ENCODE measurements around the gene SSMEM1.

SSMEM1 gene

DNA sequence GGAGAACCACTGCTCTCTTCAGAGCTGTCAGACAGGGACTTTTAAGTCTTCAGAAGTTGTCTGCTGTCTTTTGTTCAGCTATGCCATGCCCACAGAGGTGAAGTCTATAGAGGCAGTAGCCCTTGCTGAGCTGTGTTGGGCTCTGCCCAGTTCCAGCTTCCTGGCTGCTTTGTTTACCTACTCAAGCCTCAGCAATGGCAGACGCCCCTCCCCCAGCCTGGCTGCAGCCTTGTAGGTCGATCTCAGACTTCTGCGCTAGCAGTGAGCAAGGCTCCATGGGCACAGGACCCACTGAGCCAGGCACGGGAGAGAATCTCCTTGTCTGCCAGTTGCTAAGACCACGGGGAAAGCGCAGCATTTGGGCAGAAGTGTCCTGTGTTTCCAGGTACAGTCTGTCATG is 46.9 kb downstream of the SSMEM1 start:
- DNase-seq, result no peak

DNA sequence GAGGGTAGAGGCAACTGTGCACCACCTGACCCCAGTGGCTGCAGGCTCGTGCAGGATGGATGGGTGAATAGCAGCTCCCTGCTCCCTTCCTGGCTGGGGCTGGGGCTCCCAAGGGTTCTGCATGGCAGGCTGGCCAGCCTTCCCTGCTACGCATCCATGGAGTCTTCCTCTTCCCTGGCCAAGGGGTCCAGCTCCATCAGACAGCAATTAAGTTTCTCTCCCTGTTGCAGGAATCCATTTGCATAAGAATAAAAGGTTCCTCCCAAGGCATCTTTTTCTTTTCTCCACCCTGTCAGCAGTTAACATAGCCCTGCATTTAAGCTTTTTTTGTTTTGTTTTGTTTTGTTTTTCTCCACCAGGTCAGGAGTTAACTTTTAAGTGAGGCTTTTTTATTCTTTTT is 49.0 kb downstream of the SSMEM1 start:
- no peak for DNase-seq

DNA sequence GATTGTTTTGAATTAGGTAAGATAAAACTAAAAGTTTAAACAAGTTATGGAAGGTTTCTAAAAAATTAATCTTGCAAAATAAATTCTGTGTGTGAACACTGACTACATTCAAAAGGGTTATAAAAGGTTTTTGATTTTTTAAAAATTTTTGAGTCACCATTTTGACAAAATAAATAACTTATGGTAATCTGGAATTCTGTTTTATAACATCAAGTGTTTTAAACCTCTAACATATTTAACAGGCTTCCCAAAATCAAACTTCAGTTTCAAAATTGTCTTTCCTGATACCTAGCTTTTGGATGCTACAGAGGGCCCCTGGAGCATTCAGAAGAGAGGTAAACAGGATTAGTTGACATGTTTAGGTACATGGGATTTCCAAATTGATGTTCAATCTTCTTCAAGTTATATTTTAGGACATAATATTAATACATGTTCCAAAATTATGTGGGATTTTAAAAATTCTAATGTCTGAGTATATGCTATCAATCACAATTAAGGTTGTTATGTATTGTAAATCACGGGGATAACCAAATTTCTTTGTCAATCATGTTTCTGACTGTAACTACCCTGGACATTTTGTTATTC is 50.9 kb downstream of the SSMEM1 start:
- DNase-seq, result no peak

DNA sequence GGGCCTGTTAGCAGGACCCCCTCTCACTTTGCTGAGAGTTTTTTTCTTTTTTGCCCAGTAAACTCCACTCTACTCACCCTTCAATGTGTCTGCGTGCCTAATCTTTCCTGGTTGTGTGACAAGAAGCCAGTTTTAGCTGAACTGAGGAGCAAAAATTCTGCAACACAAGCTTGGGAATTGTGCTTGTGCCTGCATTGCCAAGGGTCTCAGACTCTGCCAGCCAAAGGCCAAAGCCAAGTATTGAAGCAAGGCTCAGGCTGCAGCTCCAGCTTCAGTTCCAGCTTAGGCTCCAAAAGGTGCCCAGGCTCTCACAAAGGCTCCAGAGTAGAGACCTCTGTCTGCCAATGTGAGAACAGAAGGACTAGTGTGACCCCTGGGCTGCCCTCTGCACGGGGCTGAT is 54.8 kb downstream of the SSMEM1 start:
- DNase-seq, result no peak

DNA sequence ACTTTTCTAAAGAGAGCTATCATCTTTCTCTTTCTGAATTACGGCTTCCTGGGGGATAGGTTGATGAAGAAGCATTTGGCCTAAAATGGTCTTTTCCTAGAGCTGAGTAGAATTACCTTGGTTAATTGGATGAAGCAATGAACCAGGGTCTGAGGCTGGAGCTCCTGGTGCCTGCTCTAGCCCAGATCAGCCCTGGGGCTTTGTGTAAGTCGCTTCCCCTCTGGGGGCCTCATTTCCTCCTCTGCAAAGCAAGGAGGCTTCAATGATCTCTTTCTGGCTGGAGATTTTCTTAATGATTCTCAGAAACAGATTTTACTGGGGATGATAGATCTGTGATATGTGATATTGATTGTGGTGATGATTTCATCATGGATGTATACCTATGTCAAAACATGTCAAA is 55.5 kb downstream of the SSMEM1 start:
- no peak for DNase-seq
